ENCODE measurements around the gene EPHB2.

- TF ChIP-seq CTCF (IDR thresholded peaks at IDR 0.05) = no peak
- TF ChIP-seq POLR2A (IDR thresholded peaks at IDR 0.05) = no peak
Measured at GRCh38 chr1:22688466-22688865, 22.2 kb upstream of the EPHB2 start.
